Measurements from ENCODE around the gene GRM8.

DNA sequence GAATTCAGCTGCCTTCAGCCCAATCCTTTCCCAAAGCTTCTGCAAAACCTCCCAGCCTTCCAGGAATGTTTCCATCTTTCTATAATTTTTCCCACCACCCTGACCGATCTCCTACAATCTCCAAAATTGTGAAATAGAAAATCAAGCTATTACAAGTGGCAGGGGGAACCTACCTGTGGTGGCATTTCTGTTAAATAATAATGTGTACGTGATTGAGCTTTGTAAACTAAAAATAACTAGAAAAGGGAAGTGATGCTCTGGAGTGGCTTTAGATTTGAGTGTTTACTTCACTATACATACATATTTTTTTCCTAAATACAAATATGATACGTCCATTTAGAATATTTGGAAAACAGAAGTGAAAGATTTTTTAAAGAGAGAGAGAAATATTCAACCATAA is 593.6 kb downstream of the GRM8 start:
- TF ChIP-seq ZNF274 (IDR thresholded peaks at IDR 0.05; ENCODE audit: low read length) (no peak), ZNF274 (tag by site-specific recombination; IDR thresholded peaks at IDR 0.05; ENCODE audit: borderline replicate concordance) (no peak), GFI1B (tag by site-specific recombination; IDR thresholded peaks at IDR 0.05) (no peak)
- TF ChIP-seq, protein P1, sequence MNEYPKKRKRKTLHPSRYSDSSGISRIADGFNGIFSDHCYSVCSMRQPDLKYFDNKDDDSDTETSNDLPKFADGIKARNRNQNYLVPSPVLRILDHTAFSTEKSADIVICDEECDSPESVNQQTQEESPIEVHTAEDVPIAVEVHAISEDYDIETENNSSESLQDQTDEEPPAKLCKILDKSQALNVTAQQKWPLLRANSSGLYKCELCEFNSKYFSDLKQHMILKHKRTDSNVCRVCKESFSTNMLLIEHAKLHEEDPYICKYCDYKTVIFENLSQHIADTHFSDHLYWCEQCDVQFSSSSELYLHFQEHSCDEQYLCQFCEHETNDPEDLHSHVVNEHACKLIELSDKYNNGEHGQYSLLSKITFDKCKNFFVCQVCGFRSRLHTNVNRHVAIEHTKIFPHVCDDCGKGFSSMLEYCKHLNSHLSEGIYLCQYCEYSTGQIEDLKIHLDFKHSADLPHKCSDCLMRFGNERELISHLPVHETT (tag by site-specific recombination; IDR thresholded peaks at IDR 0.05), result no peak
- TF ChIP-seq, protein P2, sequence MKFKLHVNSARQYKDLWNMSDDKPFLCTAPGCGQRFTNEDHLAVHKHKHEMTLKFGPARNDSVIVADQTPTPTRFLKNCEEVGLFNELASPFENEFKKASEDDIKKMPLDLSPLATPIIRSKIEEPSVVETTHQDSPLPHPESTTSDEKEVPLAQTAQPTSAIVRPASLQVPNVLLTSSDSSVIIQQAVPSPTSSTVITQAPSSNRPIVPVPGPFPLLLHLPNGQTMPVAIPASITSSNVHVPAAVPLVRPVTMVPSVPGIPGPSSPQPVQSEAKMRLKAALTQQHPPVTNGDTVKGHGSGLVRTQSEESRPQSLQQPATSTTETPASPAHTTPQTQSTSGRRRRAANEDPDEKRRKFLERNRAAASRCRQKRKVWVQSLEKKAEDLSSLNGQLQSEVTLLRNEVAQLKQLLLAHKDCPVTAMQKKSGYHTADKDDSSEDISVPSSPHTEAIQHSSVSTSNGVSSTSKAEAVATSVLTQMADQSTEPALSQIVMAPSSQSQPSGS (tag by site-specific recombination; IDR thresholded peaks at IDR 0.05; ENCODE audit: low read depth), result no peak
